ENCODE results near the gene ADAM15.
A peak's percentile ranks its signal among the peaks of the same experiment; 100 is the strongest.

- TF ChIP-seq CTCF (IDR thresholded peaks at IDR 0.05; ENCODE audit: low read depth, low read length, missing input control) (no peak), TAF1 (conservative IDR thresholded peaks at IDR 0.05) (no peak), FOXA1 (IDR thresholded peaks at IDR 0.05) (no peak), ZBTB33 (IDR thresholded peaks at IDR 0.05) (no peak), RAD21 (IDR thresholded peaks at IDR 0.05) (no peak), YY1 (IDR thresholded peaks at IDR 0.05) (peak; percentile 78), MAX (IDR thresholded peaks at IDR 0.05) (no peak), HNF4A (conservative IDR thresholded peaks at IDR 0.05) (peak; percentile 72 to 74), RXRA (IDR thresholded peaks at IDR 0.05) (peak in 1 of 2 donors; percentile 20), SP1 (IDR thresholded peaks at IDR 0.05) (peak; percentile 73)
These were observed 7.3 kb upstream of the ADAM15 start for GRCh38 chr1:155043793-155044192.
